NCI-H1417 (cell line): Measurements from ENCODE around the gene TRUB2.

Experiments
- DNase-seq, 3 experiments: peaks; one replicate each; lab custom pipeline; 2025; lab: John Stamatoyannopoulos, UW

TRUB2 gene

GRCh38 chr9:128322404-128323211 lies at the start of gene TRUB2, which contains the start of gene COQ4:
TSS of gene TRUB2 (minus strand) at chr9:128322447. CDS start at chr9:128322408, 39 bp downstream.
TSS of gene COQ4 (plus strand) at chr9:128322839. CDS start at chr9:128322859, 20 bp downstream.
- DNase-seq, result peak; percentile 90 to 100 (median 99)

- no peak for DNase-seq
These were observed 49.4 kb upstream of the TRUB2 start for GRCh38 chr9:128371630-128372117.

GRCh38 chr9:128370752-128371629 lies 48.7 kb upstream of the TRUB2 start, which contains the start of gene URM1:
TSS of gene URM1 (plus strand) at chr9:128371374. CDS start at chr9:128371381, 7 bp downstream.
- peak; percentile 88 to 98 (median 97) for DNase-seq

- DNase-seq, result no peak
These were observed 48.1 kb upstream of the TRUB2 start for GRCh38 chr9:128370367-128370751.

GRCh38 chr9:128369024-128369706 lies 46.9 kb upstream of the TRUB2 start:
- DNase-seq, result no peak

- no peak for DNase-seq
These were observed 43.3 kb upstream of the TRUB2 start for GRCh38 chr9:128365525-128365924.

GRCh38 chr9:128362774-128363173 lies 40.5 kb upstream of the TRUB2 start:
- no peak for DNase-seq

- peak; percentile 65 to 89 (median 78) for DNase-seq
These were observed 39.9 kb upstream of the TRUB2 start for GRCh38 chr9:128361986-128362646.

- no peak for DNase-seq
These were observed 39.2 kb upstream of the TRUB2 start for GRCh38 chr9:128361296-128361985.

GRCh38 chr9:128360826-128361225 lies 38.6 kb upstream of the TRUB2 start:
- DNase-seq, result no peak

- DNase-seq, result no peak
These were observed 36.6 kb upstream of the TRUB2 start for GRCh38 chr9:128358861-128359260.

- no peak for DNase-seq
These were observed 35.8 kb upstream of the TRUB2 start for GRCh38 chr9:128358090-128358489.

GRCh38 chr9:128355451-128355850 lies 33.2 kb upstream of the TRUB2 start:
- no peak for DNase-seq

GRCh38 chr9:128349772-128350171 lies 27.5 kb upstream of the TRUB2 start:
- DNase-seq, result no peak

GRCh38 chr9:128349125-128349524 lies 26.9 kb upstream of the TRUB2 start:
- no peak for DNase-seq

GRCh38 chr9:128344931-128345605 lies 22.8 kb upstream of the TRUB2 start:
- no peak for DNase-seq

GRCh38 chr9:128343855-128344254 lies 21.6 kb upstream of the TRUB2 start:
- DNase-seq, result no peak

- DNase-seq, result no peak
These were observed 20.9 kb upstream of the TRUB2 start for GRCh38 chr9:128342971-128343680.

- peak; percentile 31 to 83 (median 75) for DNase-seq
These were observed 19.2 kb upstream of the TRUB2 start for GRCh38 chr9:128341435-128341849.
